ENCODE measurements around the gene SDK1. TPM values are rescaled to one million over a fixed set of nuclear protein-coding genes. Genes with fewer than 3 reads are reported as not detected.

SDK1 gene
- total and polyA plus RNA-seq, 8 donors = 1.6 to 11.2 (median 6.6) TPM

- intact Hi-C loops (cut with DNase I; ENCODE audit: low total_unique reads) = no loop called here
- H3K27ac ChIP-seq = no peak overlapping the region
- no peaks in the 10 kb centered on the region for H3K9me3 ChIP-seq
- no peaks in the 10 kb centered on the region for H3K4me1 ChIP-seq
- H3K36me3 ChIP-seq = no peaks in the 10 kb centered on the region
- no peak for DNase-seq
- TF ChIP-seq EP300 (IDR thresholded peaks at IDR 0.05) (no peak), POLR2A (IDR thresholded peaks at IDR 0.05) (no peak), POLR2AphosphoS5 (IDR thresholded peaks at IDR 0.05) (no peak), CTCF (IDR thresholded peaks at IDR 0.05) (no peak)
- WGBS, 5 donors = 88 to 95% (median 91%) methylated on average over 9 to 13 of the region's 13 CpGs
- H3K27me3 ChIP-seq = no peaks in the 10 kb centered on the region
- H3K4me3 ChIP-seq = no peak overlapping the region
Observed at GRCh38 chr7:4163565-4164203, 862.6 kb downstream of the SDK1 start.

- intact Hi-C loops (cut with DNase I; ENCODE audit: low total_unique reads) = no loop called here
- 62 to 73% (median 66%) methylated on average over 6 to 8 of the region's 8 CpGs for WGBS, 5 donors
- H3K9me3 ChIP-seq = no peaks in the 10 kb centered on the region
- TF ChIP-seq EP300 (IDR thresholded peaks at IDR 0.05) = no peak
- TF ChIP-seq POLR2AphosphoS5 (IDR thresholded peaks at IDR 0.05) = no peak
- no peak for TF ChIP-seq POLR2A (IDR thresholded peaks at IDR 0.05)
- TF ChIP-seq CTCF (IDR thresholded peaks at IDR 0.05) = no peak
- no peak overlapping the region for H3K4me3 ChIP-seq
- H3K4me1 ChIP-seq = no peaks in the 10 kb centered on the region
- peak in 1 of 2 donors; percentile 15 for DNase-seq
- no peaks in the 10 kb centered on the region for H3K36me3 ChIP-seq
- no peak overlapping the region for H3K27ac ChIP-seq
- no peaks in the 10 kb centered on the region for H3K27me3 ChIP-seq
Observed at GRCh38 chr7:4164556-4164955, 863.5 kb downstream of the SDK1 start.

GRCh38 chr7:4166340-4166739 lies 865.3 kb downstream of the SDK1 start:
- Histone ChIP-seq H3K36me3 (no peaks in the 10 kb centered on the region), H3K4me3 (no peak overlapping the region), H3K9me3 (no peaks in the 10 kb centered on the region), H3K27me3 (no peaks in the 10 kb centered on the region), H3K4me1 (no peaks in the 10 kb centered on the region), H3K27ac (no peak overlapping the region)
- TF ChIP-seq POLR2A (IDR thresholded peaks at IDR 0.05) (no peak), POLR2AphosphoS5 (IDR thresholded peaks at IDR 0.05) (no peak), EP300 (IDR thresholded peaks at IDR 0.05) (no peak), CTCF (IDR thresholded peaks at IDR 0.05) (no peak)
- intact Hi-C loops (cut with DNase I; ENCODE audit: low total_unique reads) = no loop called here
- DNase-seq = no peak
- 85 to 91% (median 90%) methylated on average over 13 to 14 of the region's 14 CpGs for WGBS, 5 donors

- WGBS, 5 donors = 82 to 85% (median 83%) methylated on average over 7 to 8 of the region's 8 CpGs
- no peak for DNase-seq
- Histone ChIP-seq H3K9me3 (no peaks in the 10 kb centered on the region), H3K4me1 (no peaks in the 10 kb centered on the region), H3K4me3 (no peak overlapping the region), H3K36me3 (no peaks in the 10 kb centered on the region), H3K27ac (no peak overlapping the region), H3K27me3 (no peaks in the 10 kb centered on the region)
- no peak for TF ChIP-seq EP300 (IDR thresholded peaks at IDR 0.05)
- intact Hi-C loops (cut with DNase I; ENCODE audit: low total_unique reads) = no loop called here
Observed at GRCh38 chr7:4166807-4167206, 865.8 kb downstream of the SDK1 start.

- Histone ChIP-seq H3K4me3 (no peak overlapping the region), H3K4me1 (no peaks in the 10 kb centered on the region), H3K9me3 (no peaks in the 10 kb centered on the region), H3K36me3 (no peaks in the 10 kb centered on the region), H3K27ac (no peak overlapping the region), H3K27me3 (no peaks in the 10 kb centered on the region)
- intact Hi-C loops (cut with DNase I; ENCODE audit: low total_unique reads) = no loop called here
- DNase-seq = no peak
- WGBS, 5 donors = 81 to 89% (median 84%) methylated on average over 6 to 10 of the region's 10 CpGs
- TF ChIP-seq EP300 (IDR thresholded peaks at IDR 0.05) = no peak
- TF ChIP-seq POLR2A (IDR thresholded peaks at IDR 0.05) = no peak
- TF ChIP-seq POLR2AphosphoS5 (IDR thresholded peaks at IDR 0.05) = no peak
- no peak for TF ChIP-seq CTCF (IDR thresholded peaks at IDR 0.05)
Observed at GRCh38 chr7:4167385-4167910, 866.4 kb downstream of the SDK1 start.
